ENCODE results near the gene RCAN3.
A peak's percentile ranks its signal among the peaks of the same experiment; 100 is the strongest.

Gene RCAN3

DNA sequence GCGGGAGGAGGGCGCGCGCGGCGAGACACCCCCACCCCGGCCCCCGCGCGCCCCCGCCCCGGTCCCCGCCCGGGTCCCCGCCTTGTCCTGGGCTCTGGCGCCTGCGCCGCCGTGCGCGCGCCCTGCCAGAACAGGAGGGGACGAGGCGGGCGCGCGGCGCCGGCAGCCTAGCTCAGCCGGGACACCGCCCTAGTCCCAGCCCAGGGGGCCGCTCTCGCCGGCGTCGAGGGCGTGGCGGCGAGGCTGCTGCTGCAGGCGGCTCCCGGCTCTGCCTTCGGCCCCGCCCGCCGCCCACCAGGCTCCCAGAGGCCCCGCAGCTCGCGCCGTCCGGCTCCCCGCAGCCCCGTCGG, at the start of gene RCAN3:
Gene RCAN3, plus strand, starts transcription at position 128 of the 350 bp plus-strand sequence. CDS start 11,537 bp downstream, outside the sequence.
- Histone ChIP-seq H4K20me1 (ENCODE audit: insufficient read depth, low read length) (no peaks in the 10 kb centered on the region), H3K79me2 (ENCODE audit: insufficient read depth, low read length) (no peaks in the 10 kb centered on the region), H3K9me3 (ENCODE audit: insufficient read depth, low read length, severe bottlenecking) (no peaks in the 10 kb centered on the region), H3K9ac (ENCODE audit: low read depth, low read length) (peak within 1 kb of the TSS; percentile 58), H2AFZ (ENCODE audit: low read depth, low read length) (peak within 1 kb of the TSS; percentile 80), H3K4me3 (ENCODE audit: low read depth in 1 of 2, low read length in 2 of 2) (peak within 1 kb of the TSS; percentile 45 to 74; a peak in 3 of 4 replicates), H3K4me1 (ENCODE audit: insufficient read depth, low read length) (peaks cover 18% of the 10 kb centered on the region), H3K36me3 (ENCODE audit: insufficient read depth, low read length) (no peaks in the 10 kb centered on the region), H3K27ac (ENCODE audit: low read length) (no peak within 1 kb of the TSS; the same call in 1 of the 2 replicates), H3K4me2 (ENCODE audit: insufficient read depth, low read length) (peak within 1 kb of the TSS; percentile 97), H3K27me3 (ENCODE audit: insufficient read depth, low read length, poor library complexity) (peaks cover 53% of the 10 kb centered on the region)
- TF ChIP-seq EZH2 (IDR thresholded peaks at IDR 0.05; ENCODE audit: borderline replicate concordance, low read depth, low read length, severe bottlenecking): no peak
- TF ChIP-seq CTCF (IDR thresholded peaks at IDR 0.05; ENCODE audit: borderline replicate concordance, extremely low read depth, low read length, poor library complexity, severe bottlenecking): no peak
- ATAC-seq (ENCODE audit: insufficient read depth, low read depth) (peak; percentile 97), DNase-seq (peak; percentile 85)

DNA sequence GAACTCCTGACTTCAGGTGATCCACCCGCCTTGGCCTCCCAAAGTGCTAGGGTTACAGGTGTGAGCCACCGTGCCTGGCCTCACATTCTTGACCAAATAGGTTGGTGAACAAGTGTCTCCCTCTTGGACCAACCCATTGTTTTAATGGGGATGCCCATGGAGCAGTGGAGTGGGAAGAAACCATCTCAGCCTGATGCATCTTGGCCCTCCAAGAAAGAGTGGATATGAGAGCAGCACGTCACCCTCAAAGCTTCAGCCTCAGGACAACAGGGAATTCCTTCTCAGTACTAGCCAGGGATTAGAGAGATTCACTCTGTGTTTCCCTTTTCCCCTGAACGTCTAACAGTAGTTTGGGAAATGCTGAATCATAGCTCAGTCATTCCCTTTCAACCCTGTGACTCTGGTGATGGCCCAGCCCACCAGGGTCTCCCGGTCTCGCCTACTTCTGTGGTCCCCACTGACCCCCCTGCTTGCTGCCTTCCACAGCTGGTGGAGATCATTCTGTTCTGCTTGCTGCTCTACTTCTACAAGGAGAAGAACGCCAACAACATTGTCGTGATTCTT, 49.6 kb upstream of the RCAN3 start:
- Histone ChIP-seq H3K4me3 (ENCODE audit: low read depth in 1 of 2, low read length in 2 of 2) (no peak overlapping the region), H3K27me3 (ENCODE audit: insufficient read depth, low read length, poor library complexity) (no peaks in the 10 kb centered on the region), H3K79me2 (ENCODE audit: insufficient read depth, low read length) (no peaks in the 10 kb centered on the region), H3K36me3 (ENCODE audit: insufficient read depth, low read length) (peaks cover 17% of the 10 kb centered on the region), H4K20me1 (ENCODE audit: insufficient read depth, low read length) (no peaks in the 10 kb centered on the region), H3K4me1 (ENCODE audit: insufficient read depth, low read length) (no peaks in the 10 kb centered on the region), H3K9ac (ENCODE audit: low read depth, low read length) (no peak overlapping the region), H3K4me2 (ENCODE audit: insufficient read depth, low read length) (no peak overlapping the region), H3K9me3 (ENCODE audit: insufficient read depth, low read length, severe bottlenecking) (no peaks in the 10 kb centered on the region), H3K27ac (ENCODE audit: low read length) (no peak overlapping the region), H2AFZ (ENCODE audit: low read depth, low read length) (no peak overlapping the region)
- DNase-seq: no peak
- TF ChIP-seq EZH2 (IDR thresholded peaks at IDR 0.05; ENCODE audit: borderline replicate concordance, low read depth, low read length, severe bottlenecking): no peak
- no peak for TF ChIP-seq CTCF (IDR thresholded peaks at IDR 0.05; ENCODE audit: borderline replicate concordance, extremely low read depth, low read length, poor library complexity, severe bottlenecking)
- no peak for ATAC-seq (ENCODE audit: insufficient read depth, low read depth)

GRCh38 chr1:24454673-24455072, 48.0 kb upstream of the RCAN3 start:
- Histone ChIP-seq H3K4me1 (ENCODE audit: insufficient read depth, low read length) (no peaks in the 10 kb centered on the region), H3K79me2 (ENCODE audit: insufficient read depth, low read length) (no peaks in the 10 kb centered on the region), H2AFZ (ENCODE audit: low read depth, low read length) (no peak overlapping the region), H3K4me2 (ENCODE audit: insufficient read depth, low read length) (no peak overlapping the region), H3K27ac (ENCODE audit: low read length) (no peak overlapping the region), H3K9me3 (ENCODE audit: insufficient read depth, low read length, severe bottlenecking) (no peaks in the 10 kb centered on the region), H3K9ac (ENCODE audit: low read depth, low read length) (no peak overlapping the region), H3K4me3 (ENCODE audit: low read depth in 1 of 2, low read length in 2 of 2) (no peak overlapping the region), H3K27me3 (ENCODE audit: insufficient read depth, low read length, poor library complexity) (no peaks in the 10 kb centered on the region), H4K20me1 (ENCODE audit: insufficient read depth, low read length) (no peaks in the 10 kb centered on the region), H3K36me3 (ENCODE audit: insufficient read depth, low read length) (peaks cover 19% of the 10 kb centered on the region)
- TF ChIP-seq CTCF (IDR thresholded peaks at IDR 0.05; ENCODE audit: borderline replicate concordance, extremely low read depth, low read length, poor library complexity, severe bottlenecking) (no peak), EZH2 (IDR thresholded peaks at IDR 0.05; ENCODE audit: borderline replicate concordance, low read depth, low read length, severe bottlenecking) (no peak)
- no peak for ATAC-seq (ENCODE audit: insufficient read depth, low read depth)
- DNase-seq: no peak

Measured in DND-41 (cell line).